G401 (cell line): ENCODE measurements around the gene CAPN15. TPM values are rescaled to one million over a fixed set of nuclear protein-coding genes. Genes with fewer than 3 reads are reported as not detected.
"Not testable (repeated sequence)": the region's sequence is repeated elsewhere in the genome, so short reads cannot be mapped to it uniquely, and the experiment has no call there.

Experiments
- DNase-seq: peaks from one replicate; pipeline ENCODE4 v3.0.0-alpha.2; 2015; ENCODE audit warnings: low spot score
- in situ Hi-C: cut with HindIII; loops from 2 replicates; pipeline ENCODE4 v1.10.0; 2016; ENCODE audit warnings: low sequenced_read_pairs, mixed read lengths
- total RNA-seq: library from RNA; depleted of rRNA; stranded (reverse); fragments of >200 nt; shearing (Covaris generic); gene quantifications from 2 replicates; pipeline ENCODE4 v1.2.3, GENCODE V29; 2014; rRNA removed

CAPN15 gene
- total RNA-seq, 1 experiment from 2014 or later, result 38.8 TPM

DNA sequence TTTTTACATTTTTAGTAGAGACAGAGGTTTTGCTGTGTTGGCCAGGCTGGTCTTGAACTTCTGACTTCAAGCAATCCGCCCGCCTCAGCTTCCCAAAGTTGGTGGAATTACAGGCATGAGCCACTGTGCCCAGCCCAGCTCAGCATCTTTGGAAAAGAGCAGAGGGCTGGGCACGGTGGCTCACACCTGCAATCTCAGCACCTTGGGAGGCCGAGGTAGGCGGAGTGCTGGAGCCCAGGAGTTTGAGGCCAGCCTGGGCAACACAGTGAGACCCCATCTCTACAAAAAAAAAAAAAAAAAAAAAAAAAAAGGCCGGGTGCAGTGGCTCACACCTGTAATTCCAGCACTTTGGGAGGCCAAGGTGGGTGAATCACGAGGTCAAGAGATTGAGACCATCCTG is 70.1 kb downstream of the CAPN15 start:
- DNase-seq, in situ Hi-C loops: not testable (repeated sequence)

DNA sequence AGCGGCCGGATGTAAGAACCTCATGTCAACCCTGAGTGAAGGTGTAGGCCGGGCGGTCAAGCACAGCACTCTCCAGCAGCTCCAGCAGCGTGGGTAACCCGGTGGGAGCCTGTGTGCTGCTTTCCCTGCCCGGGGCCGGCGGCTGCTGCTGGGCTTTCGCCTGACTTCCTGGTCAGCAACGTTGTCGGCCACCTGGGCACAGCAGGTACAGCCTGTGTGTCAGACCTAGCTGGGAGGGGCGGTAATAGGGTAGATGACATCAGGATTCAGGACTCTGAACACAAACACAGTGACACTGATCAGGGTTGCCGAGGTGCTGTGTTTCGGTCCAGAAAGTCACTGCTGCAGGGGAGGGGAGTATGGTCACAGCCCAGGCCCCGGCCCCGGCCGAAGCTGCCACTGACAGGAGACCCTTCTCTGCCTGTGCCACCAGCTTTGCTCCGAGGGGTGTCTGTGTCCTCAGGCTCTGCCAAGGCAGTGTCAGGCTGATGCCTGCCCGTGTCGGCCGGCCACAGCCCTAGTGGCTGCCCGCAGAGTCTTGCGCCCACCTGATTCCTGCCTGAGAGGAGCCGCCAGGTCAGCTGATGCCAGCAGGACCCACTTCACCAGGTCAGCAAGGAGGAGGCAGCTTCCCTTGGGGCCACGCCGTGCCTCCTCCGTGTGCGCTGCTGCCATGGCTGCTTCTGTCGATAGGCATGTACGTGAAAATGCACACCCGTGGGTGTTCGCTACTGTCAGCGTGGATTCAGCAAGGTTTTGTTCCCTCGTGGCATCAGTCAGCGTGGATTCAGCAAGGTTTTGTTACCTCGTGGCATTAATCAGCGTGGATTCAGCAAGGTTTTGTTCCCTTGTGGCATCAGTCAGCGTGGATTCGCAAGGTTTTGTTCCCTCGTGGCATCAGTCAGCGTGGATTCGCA is 71.6 kb downstream of the CAPN15 start:
- DNase-seq, result peak; percentile 67
- in situ Hi-C loops, result no loop called here

DNA sequence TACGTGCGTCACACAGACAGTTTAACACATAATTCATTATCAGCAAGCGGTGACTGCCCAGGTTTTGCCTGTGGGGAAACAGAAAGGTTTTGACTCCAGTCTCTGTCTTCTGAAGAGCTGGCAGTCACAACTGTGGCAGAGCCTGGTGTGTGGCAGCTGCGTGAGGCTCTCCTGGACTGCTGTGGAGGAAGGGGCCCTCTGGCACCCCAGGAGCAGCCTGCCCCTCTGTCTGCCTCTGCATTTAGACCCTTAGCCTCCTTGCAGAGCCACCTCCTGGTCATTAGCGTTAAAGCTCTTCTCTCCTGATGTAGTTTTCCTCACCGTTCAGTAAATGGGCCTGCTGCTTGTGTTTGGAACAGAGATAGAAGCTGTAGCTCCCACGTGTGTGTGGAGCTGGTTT is 73.3 kb downstream of the CAPN15 start:
- in situ Hi-C loops, result no loop called here
- peak; percentile 69 for DNase-seq

DNA sequence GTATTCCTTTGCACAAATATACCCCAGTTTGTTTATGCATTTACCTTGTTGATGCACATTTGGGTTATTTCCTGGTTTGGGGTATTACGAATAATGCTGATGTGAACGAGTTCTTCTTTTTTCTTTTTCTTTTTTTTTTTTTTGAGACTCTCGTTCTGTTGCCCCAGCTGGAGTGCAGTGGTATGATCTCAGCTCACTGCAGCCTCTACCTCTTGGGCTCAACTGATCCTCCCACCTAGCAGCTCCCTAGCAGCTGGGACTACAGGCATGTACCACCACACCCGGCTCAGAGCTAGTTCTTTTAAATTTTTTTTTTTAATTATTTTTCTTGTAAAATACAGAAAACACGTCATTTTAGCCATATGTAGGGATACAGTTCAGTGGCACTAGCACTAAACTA is 76.4 kb downstream of the CAPN15 start:
- in situ Hi-C loops, result no loop called here
- no peak for DNase-seq

Other genes with a start within 250 kb of the CAPN15 start
- 2.6 and 12.2 TPM in 2 replicates for gene ARHGDIG, start 247.1 kb upstream of the CAPN15 start, total RNA-seq
- not detected in 2 replicates for gene PDIA2, start 244.5 kb upstream of the CAPN15 start, total RNA-seq
- gene AXIN1, start 175.0 kb upstream of the CAPN15 start, total RNA-seq, result 45.5 and 46.3 TPM in 2 replicates
- 250 and 260 TPM in 2 replicates for gene MRPL28, start 157.2 kb upstream of the CAPN15 start, total RNA-seq
- gene PGAP6, start 145.7 kb upstream of the CAPN15 start, total RNA-seq, result 53.0 and 60.8 TPM in 2 replicates
- 312 and 362 TPM in 2 replicates for gene NME4, start 130.5 kb upstream of the CAPN15 start, total RNA-seq
- gene DECR2, start 125.8 kb upstream of the CAPN15 start, total RNA-seq, result 13.0 and 13.7 TPM in 2 replicates
- gene RAB11FIP3, start 102.1 kb upstream of the CAPN15 start, total RNA-seq, result 33.8 and 39.3 TPM in 2 replicates
- 0.41 and 2.3 TPM in 2 replicates for gene PRR35, start 32.7 kb downstream of the CAPN15 start, total RNA-seq
- 2.7 and 4.1 TPM in 2 replicates for gene NHLRC4, start 39.3 kb downstream of the CAPN15 start, total RNA-seq
- gene PIGQ, start 42.3 kb downstream of the CAPN15 start, total RNA-seq, result 38.8 and 54.4 TPM in 2 replicates
- 28.6 and 32.2 TPM in 2 replicates for gene RAB40C, start 62.4 kb downstream of the CAPN15 start, total RNA-seq
- 44.6 and 64.4 TPM in 2 replicates for gene WFIKKN1, start 103.3 kb downstream of the CAPN15 start, total RNA-seq
- gene METTL26, start 108.6 kb downstream of the CAPN15 start, total RNA-seq, result 119 and 161 TPM in 2 replicates
- 65.4 and 108 TPM in 2 replicates for gene MCRIP2, start 114.1 kb downstream of the CAPN15 start, total RNA-seq
- 25.0 and 39.8 TPM in 2 replicates for gene WDR90, start 121.7 kb downstream of the CAPN15 start, total RNA-seq
- 83.4 and 104 TPM in 2 replicates for gene RHOT2, start 140.4 kb downstream of the CAPN15 start, total RNA-seq
- 1.1 and 1.5 TPM in 2 replicates for gene RHBDL1, start 148.0 kb downstream of the CAPN15 start, total RNA-seq
- 145 and 207 TPM in 2 replicates for gene STUB1, start 152.7 kb downstream of the CAPN15 start, total RNA-seq
- 3.8 and 4.0 TPM in 2 replicates for gene JMJD8, start 156.6 kb downstream of the CAPN15 start, total RNA-seq
- 6.2 and 7.9 TPM in 2 replicates for gene WDR24, start 162.7 kb downstream of the CAPN15 start, total RNA-seq
- gene FBXL16, start 178.1 kb downstream of the CAPN15 start, total RNA-seq, result 14.6 and 19.4 TPM in 2 replicates
- gene METRN, start 187.4 kb downstream of the CAPN15 start, total RNA-seq, result 428 and 493 TPM in 2 replicates
- gene ANTKMT, start 193.4 kb downstream of the CAPN15 start, total RNA-seq, result 45.5 and 47.6 TPM in 2 replicates
- gene CCDC78, start 198.7 kb downstream of the CAPN15 start, total RNA-seq, result 20.0 and 26.4 TPM in 2 replicates
- gene HAGHL, start 199.4 kb downstream of the CAPN15 start, total RNA-seq, result 42.3 and 43.1 TPM in 2 replicates
- gene CIAO3, start 213.3 kb downstream of the CAPN15 start, total RNA-seq, result 29.6 and 49.4 TPM in 2 replicates
- 0.14 and 1.8 TPM in 2 replicates for gene MSLN, start 233.0 kb downstream of the CAPN15 start, total RNA-seq